IMR-90 (cell line): Measurements from ENCODE around the gene L1CAM. TPM values are rescaled to one million over a fixed set of nuclear protein-coding genes. Genes with fewer than 3 reads are reported as not detected.

Experiments
- ATAC-seq: fragments of 200-7000 bp; cut with Tn5 transposase; 2 replicates; pipeline ENCODE4 v1.9.1; 2020; ENCODE audit warnings: low read depth, mild to moderate bottlenecking, moderate library complexity
- BruUV-seq: library from RNA; stranded (reverse); fragments of 400-500 nt; replicated peaks from 2 replicates; lab custom pipeline; 2021; lab: Mats Ljungman, UMichigan
- CTCF ChIA-PET: fragments of 300-600 bp; formaldehyde crosslinking; extraction: SDS; loops from one replicate; lab custom pipeline; 2021; ENCODE audit warnings: antibody characterized with exemption; lab: Yijun Ruan, JAX
- POLR2A ChIA-PET: fragments of 300-600 bp; sonication (Branson Sonifier 250); formaldehyde crosslinking; loops from one replicate; lab custom pipeline; 2022; ENCODE audit warnings: antibody characterized with exemption; ENCODE audit not compliant: unreplicated experiment; lab: Charles Lee
- DNase-seq: peaks from one replicate; pipeline ENCODE4 v3.0.0; 2013
- H2AFZ ChIP-seq: replicated peaks from 2 replicates; pipeline ENCODE3; 2013; ENCODE audit warnings: low read length, mild to moderate bottlenecking; ENCODE audit not compliant: poor library complexity
- H2AK5ac ChIP-seq: 2 replicates; pipeline ENCODE4 v1.6.1; 2013; ENCODE audit warnings: low read depth, low read length, inconsistent platforms
- H2AK9ac ChIP-seq: replicated peaks from 2 replicates; pipeline ENCODE3; 2013; ENCODE audit warnings: mild to moderate bottlenecking, low read depth, low read length, moderate library complexity; ENCODE audit not compliant: poor library complexity
- H2BK120ac ChIP-seq: 2 replicates; pipeline ENCODE4 v1.6.1; 2013; ENCODE audit warnings: low read depth, low read length, inconsistent platforms
- H2BK15ac ChIP-seq: 3 replicates; pipeline ENCODE4 v1.6.1; 2013; ENCODE audit warnings: low read depth, low read length, inconsistent platforms
- H2BK20ac ChIP-seq: 2 replicates; pipeline ENCODE4 v1.6.1; 2013; ENCODE audit warnings: low read depth, mild to moderate bottlenecking, inconsistent platforms, low read length, moderate library complexity
- H2BK5ac ChIP-seq: 2 replicates; pipeline ENCODE4 v1.6.1; 2013; ENCODE audit warnings: mild to moderate bottlenecking, low read depth, low read length, inconsistent platforms; ENCODE audit not compliant: poor library complexity, severe bottlenecking
- H3K14ac ChIP-seq: replicated peaks from 2 replicates; pipeline ENCODE4 v1.6.1; 2013; ENCODE audit warnings: low read depth, low read length, inconsistent platforms
- H3K18ac ChIP-seq: 2 replicates; pipeline ENCODE4 v1.6.1; 2013; ENCODE audit warnings: low read depth, low read length, control low read depth
- H3K23ac ChIP-seq: 2 replicates; pipeline ENCODE4 v1.6.1; 2013; ENCODE audit warnings: low read depth, low read length, inconsistent platforms
- H3K27ac ChIP-seq: 2 replicates; pipeline ENCODE4 v1.5.1; 2013; ENCODE audit warnings: mild to moderate bottlenecking, control low read depth, low read length; ENCODE audit not compliant: insufficient read depth
- H3K27me3 ChIP-seq: 2 replicates; pipeline ENCODE4 v1.6.1; 2013; ENCODE audit warnings: low read length; ENCODE audit not compliant: control insufficient read depth, insufficient read depth
- H3K36me3 ChIP-seq: 2 replicates; pipeline ENCODE4 v1.6.1; 2013; ENCODE audit warnings: low read length, mixed read lengths; ENCODE audit not compliant: control insufficient read depth, insufficient read depth
- H3K4ac ChIP-seq: 2 replicates; pipeline ENCODE4 v1.6.1; 2013; ENCODE audit warnings: low read depth, low read length, inconsistent platforms
- H3K4me1 ChIP-seq: 2 replicates; pipeline ENCODE4 v1.6.1; 2013; ENCODE audit warnings: low read length, mixed read lengths; ENCODE audit not compliant: control insufficient read depth, insufficient read depth
- H3K4me2 ChIP-seq: 2 replicates; pipeline ENCODE4 v1.6.1; 2013; ENCODE audit warnings: low read depth, mild to moderate bottlenecking, control low read depth, low read length, moderate library complexity
- H3K4me3 ChIP-seq: 2 replicates; pipeline ENCODE4 v1.5.1; 2013; ENCODE audit warnings: low read depth, mild to moderate bottlenecking, control low read depth, low read length, moderate library complexity; ENCODE audit not compliant: insufficient read depth
- H3K56ac ChIP-seq: 2 replicates; pipeline ENCODE4 v1.6.1; 2013; ENCODE audit warnings: low read length, inconsistent platforms; ENCODE audit not compliant: insufficient read depth; ENCODE audit errors: extremely low read depth
- H3K79me1 ChIP-seq, 2 experiments: 2 replicates each; pipeline ENCODE4 v1.6.1; 2013; ENCODE audit warnings: low read length in 2 of 2, inconsistent platforms in 1 of 2, low read depth in 1 of 2
- H3K9ac ChIP-seq: 2 replicates; pipeline ENCODE4 v1.6.1; 2013; ENCODE audit warnings: low read depth, low read length, control low read depth
- H3K9me1 ChIP-seq: 2 replicates; pipeline ENCODE4 v1.6.1; 2013; ENCODE audit warnings: low read length, inconsistent platforms; ENCODE audit not compliant: insufficient read depth
- H3K9me3 ChIP-seq: 2 replicates; pipeline ENCODE4 v1.6.1; 2013; ENCODE audit warnings: low read length; ENCODE audit not compliant: control insufficient read depth, insufficient read depth
- H4K20me1 ChIP-seq: 2 replicates; pipeline ENCODE4 v1.6.1; 2013; ENCODE audit warnings: low read length, inconsistent platforms; ENCODE audit not compliant: insufficient read depth
- H4K5ac ChIP-seq: 2 replicates; pipeline ENCODE4 v1.6.1; 2013; ENCODE audit warnings: mild to moderate bottlenecking, low read depth, low read length, control low read depth
- H4K8ac ChIP-seq, 2 experiments: 2 replicates each; pipeline ENCODE4 v1.6.1; 2013; ENCODE audit warnings: low read depth in 2 of 2, low read length in 2 of 2, control low read depth in 1 of 2, inconsistent platforms in 1 of 2
- H4K91ac ChIP-seq: 2 replicates; pipeline ENCODE4 v1.6.1; 2013; ENCODE audit warnings: low read depth, low read length, inconsistent platforms; ENCODE audit not compliant: insufficient read depth
- BHLHE40 ChIP-seq: fragments of 150-350 bp; IDR thresholded peaks from 2 replicates; pipeline ENCODE4 v1.6.1; 2016; ENCODE audit warnings: mild to moderate bottlenecking, low read depth, low read length
- CEBPB ChIP-seq: IDR thresholded peaks from 2 replicates; pipeline ENCODE4 v1.6.1; 2012; ENCODE audit warnings: low read depth, low read length, improper control_type of control experiment
- FOS ChIP-seq: fragments of 150-350 bp; IDR thresholded peaks from 2 replicates; pipeline ENCODE4 v1.6.1; 2016; ENCODE audit warnings: low read depth, low read length
- MAZ ChIP-seq: IDR thresholded peaks from 2 replicates; pipeline ENCODE4 v1.6.1; 2012; ENCODE audit warnings: low read depth, mild to moderate bottlenecking, low read length, improper control_type of control experiment, moderate library complexity, borderline replicate concordance
- NFE2L2 ChIP-seq: fragments of 150-350 bp; IDR thresholded peaks from 2 replicates; pipeline ENCODE4 v1.6.1; 2016; ENCODE audit warnings: low read depth, mild to moderate bottlenecking, low read length
- POLR2A ChIP-seq: IDR thresholded peaks from 2 replicates; pipeline ENCODE4 v1.6.1; 2012; ENCODE audit warnings: mild to moderate bottlenecking, low read depth, low read length
- RCOR1 ChIP-seq: IDR thresholded peaks from 2 replicates; pipeline ENCODE4 v1.6.1; 2012; ENCODE audit warnings: mild to moderate bottlenecking, low read length, improper control_type of control experiment; ENCODE audit not compliant: insufficient replicate concordance
- RFX5 ChIP-seq: IDR thresholded peaks from 2 replicates; pipeline ENCODE4 v1.8.0; 2012; ENCODE audit warnings: low read depth, mild to moderate bottlenecking, low read length, moderate library complexity
- SMC3 ChIP-seq: fragments of 150-350 bp; IDR thresholded peaks from 2 replicates; pipeline ENCODE4 v1.6.1; 2016; ENCODE audit warnings: low read depth, mild to moderate bottlenecking, antibody characterized with exemption, low read length, moderate library complexity
- USF2 ChIP-seq: fragments of 150-350 bp; IDR thresholded peaks from 2 replicates; pipeline ENCODE4 v1.6.1; 2017; ENCODE audit warnings: mild to moderate bottlenecking, antibody characterized with exemption, low read length, low read depth
- WGBS, 2 experiments: methylation state at CpG; one replicate each; pipeline versions ENCODE4 v1.1.5 to v1.1.7; 2013; ENCODE audit warnings: missing lambda C conversion rate in 2 of 2; ENCODE audit not compliant: insufficient read length in 1 of 2; ENCODE audit errors: extremely low coverage in 2 of 2; 5-methylcytosine and 5-hydroxymethylcytosine counted together
- dilution Hi-C: fragments of 300-500 bp; cut with HindIII; formaldehyde crosslinking; loops from one replicate; pipeline ENCODE4 v1.14.3; 2018; ENCODE audit warnings: low sequenced_read_pairs; ENCODE audit not compliant: unreplicated experiment
- in situ Hi-C: fragments of 300-500 bp; cut with MboI; formaldehyde crosslinking; loops from 3 replicates; pipeline ENCODE4 v1.14.3; 2019; ENCODE audit warnings: low sequenced_read_pairs, inconsistent platforms, mixed read lengths
- intact Hi-C: fragments of 100-400 bp; cut with micrococcal nuclease; formaldehyde crosslinking; loops from 2 replicates; pipeline ENCODE4 v1.10.0; 2022
- polyA plus RNA-seq, 3 experiments: library from polyadenylated mRNA; depleted of rRNA; stranded (reverse); fragments of >200 nt; gene quantifications; 2 replicates each; pipeline ENCODE4 v1.2.3, GENCODE V29; 2012; ENCODE audit warnings: low replicate concordance in 1 of 3
- total RNA-seq: library from RNA; depleted of rRNA; stranded (reverse); fragments of >200 nt; gene quantifications from 2 replicates; pipeline ENCODE4 v1.2.3, GENCODE V29; 2012
- TF ChIP-seq, protein P1 (sequence below): fragments of 150-350 bp; IDR thresholded peaks from 2 replicates; pipeline ENCODE4 v1.6.1; 2016; ENCODE audit warnings: low read depth, mild to moderate bottlenecking, low read length, moderate library complexity, borderline replicate concordance

The L1CAM gene
- total and polyA plus RNA-seq, 2 of the 4 experiments (the other 2 are of a cell fraction) = 0.36 to 1.9 TPM

- no peak overlapping the region for H2BK15ac ChIP-seq
- H3K56ac ChIP-seq = no peak overlapping the region
- 50% methylated on average over 1 of the region's 8 CpGs; no CpG with 5 or more reads in 1 of the 2 experiments for WGBS, 2 experiments
- H3K18ac ChIP-seq = no peak overlapping the region
- no peak overlapping the region for H3K4me3 ChIP-seq
- no peak overlapping the region for H3K4me2 ChIP-seq
- H3K23ac ChIP-seq = no peak overlapping the region
- H3K9me3 ChIP-seq = no peaks in the 10 kb centered on the region
- no peak overlapping the region for H4K91ac ChIP-seq
- POLR2A ChIA-PET = no interaction called here
- no peak overlapping the region for H4K5ac ChIP-seq
- BruUV-seq = no TSS peak
- intact Hi-C loops (no loop called here), dilution Hi-C loops (no loop called here), in situ Hi-C loops (no loop called here)
- H3K36me3 ChIP-seq = no peaks in the 10 kb centered on the region
- H4K8ac ChIP-seq = no peak overlapping the region
- CTCF ChIA-PET = no interaction called here
- no peak overlapping the region for H2BK120ac ChIP-seq
- H3K9ac ChIP-seq = no peak overlapping the region
- no peak overlapping the region for H2BK5ac ChIP-seq
- no peaks in the 10 kb centered on the region for H3K4me1 ChIP-seq
- no peak overlapping the region for H2AK5ac ChIP-seq
- H2BK20ac ChIP-seq = no peak overlapping the region
- H2AFZ ChIP-seq = no peak overlapping the region
- DNase-seq = no peak
- no peak overlapping the region for H3K14ac ChIP-seq
- H2AK9ac ChIP-seq = no peak overlapping the region
- no peaks in the 10 kb centered on the region for H3K9me1 ChIP-seq
- TF ChIP-seq FOS (no peak), CEBPB (no peak), BHLHE40 (no peak), RCOR1 (no peak), SMC3 (no peak), POLR2A (no peak), USF2 (no peak), NFE2L2 (no peak), RFX5 (no peak), MAZ (no peak)
- TF ChIP-seq, protein P1, sequence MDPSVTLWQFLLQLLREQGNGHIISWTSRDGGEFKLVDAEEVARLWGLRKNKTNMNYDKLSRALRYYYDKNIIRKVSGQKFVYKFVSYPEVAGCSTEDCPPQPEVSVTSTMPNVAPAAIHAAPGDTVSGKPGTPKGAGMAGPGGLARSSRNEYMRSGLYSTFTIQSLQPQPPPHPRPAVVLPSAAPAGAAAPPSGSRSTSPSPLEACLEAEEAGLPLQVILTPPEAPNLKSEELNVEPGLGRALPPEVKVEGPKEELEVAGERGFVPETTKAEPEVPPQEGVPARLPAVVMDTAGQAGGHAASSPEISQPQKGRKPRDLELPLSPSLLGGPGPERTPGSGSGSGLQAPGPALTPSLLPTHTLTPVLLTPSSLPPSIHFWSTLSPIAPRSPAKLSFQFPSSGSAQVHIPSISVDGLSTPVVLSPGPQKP = no peak
- ATAC-seq = no peak
- no peaks in the 10 kb centered on the region for H3K79me1 ChIP-seq
- no peaks in the 10 kb centered on the region; the same call in 1 of the 2 replicates for H4K20me1 ChIP-seq
- H3K4ac ChIP-seq = no peak overlapping the region
- no peak overlapping the region for H3K27ac ChIP-seq
- H3K27me3 ChIP-seq = peaks cover 34% of the 10 kb centered on the region
These were observed 8.3 kb downstream of the L1CAM start for GRCh38 chrX:153877571-153878261.
